ENCODE results near the gene IGSF21. TPM values are rescaled to one million over a fixed set of nuclear protein-coding genes. Genes with fewer than 3 reads are reported as not detected.

The IGSF21 gene
- polyA plus RNA-seq, 2 donors: 0.06 to 0.13 TPM

GRCh38 chr1:18290740-18291412, 183.3 kb downstream of the IGSF21 start:
- H3K4me3 ChIP-seq (ENCODE audit: low read depth in 1 of 2, low read length in 2 of 2): no peak overlapping the region
- no peaks in the 10 kb centered on the region for H3K36me3 ChIP-seq (ENCODE audit: control insufficient read depth in 2 of 2, insufficient read depth in 2 of 2, low read length in 1 of 2)
- H3K27me3 ChIP-seq (ENCODE audit: control insufficient read depth in 1 of 2, insufficient read depth in 2 of 2, low read length in 2 of 2): no peaks in the 10 kb centered on the region
- H3K9me3 ChIP-seq (ENCODE audit: control insufficient read depth in 2 of 2, insufficient read depth in 1 of 2, low read depth in 1 of 2, low read length in 1 of 2): no peaks in the 10 kb centered on the region
- WGBS, 2 donors: 56 to 57% methylated on average over 27 of the region's 27 CpGs
- no peak overlapping the region for H3K27ac ChIP-seq (ENCODE audit: low read depth in 2 of 2, low read length in 1 of 2)
- H3K4me1 ChIP-seq (ENCODE audit: control insufficient read depth in 2 of 2, insufficient read depth in 2 of 2, low read length in 1 of 2): no peaks in the 10 kb centered on the region

GRCh38 chr1:18292531-18292930, 184.9 kb downstream of the IGSF21 start:
- no peak overlapping the region for H3K27ac ChIP-seq (ENCODE audit: low read depth in 2 of 2, low read length in 1 of 2)
- H3K27me3 ChIP-seq (ENCODE audit: control insufficient read depth in 1 of 2, insufficient read depth in 2 of 2, low read length in 2 of 2): no peaks in the 10 kb centered on the region
- no peaks in the 10 kb centered on the region for H3K36me3 ChIP-seq (ENCODE audit: control insufficient read depth in 2 of 2, insufficient read depth in 2 of 2, low read length in 1 of 2)
- H3K4me3 ChIP-seq (ENCODE audit: low read depth in 1 of 2, low read length in 2 of 2): no peak overlapping the region
- 80 to 86% methylated on average over 7 of the region's 7 CpGs for WGBS, 2 donors
- H3K9me3 ChIP-seq (ENCODE audit: control insufficient read depth in 2 of 2, insufficient read depth in 1 of 2, low read depth in 1 of 2, low read length in 1 of 2): no peaks in the 10 kb centered on the region
- no peaks in the 10 kb centered on the region for H3K4me1 ChIP-seq (ENCODE audit: control insufficient read depth in 2 of 2, insufficient read depth in 2 of 2, low read length in 1 of 2)

GRCh38 chr1:18293291-18293690, 185.7 kb downstream of the IGSF21 start:
- Histone ChIP-seq H3K4me1 (ENCODE audit: control insufficient read depth in 2 of 2, insufficient read depth in 2 of 2, low read length in 1 of 2) (no peaks in the 10 kb centered on the region), H3K9me3 (ENCODE audit: control insufficient read depth in 2 of 2, insufficient read depth in 1 of 2, low read depth in 1 of 2, low read length in 1 of 2) (peaks cover 0 to 2% of the 10 kb centered on the region in 2 donors), H3K27me3 (ENCODE audit: control insufficient read depth in 1 of 2, insufficient read depth in 2 of 2, low read length in 2 of 2) (no peaks in the 10 kb centered on the region), H3K36me3 (ENCODE audit: control insufficient read depth in 2 of 2, insufficient read depth in 2 of 2, low read length in 1 of 2) (no peaks in the 10 kb centered on the region), H3K4me3 (ENCODE audit: low read depth in 1 of 2, low read length in 2 of 2) (no peak overlapping the region), H3K27ac (ENCODE audit: low read depth in 2 of 2, low read length in 1 of 2) (no peak overlapping the region)
- WGBS, 2 donors: 53 to 63% methylated on average over 6 of the region's 6 CpGs

GRCh38 chr1:18294437-18295176, 187.0 kb downstream of the IGSF21 start:
- WGBS, 2 donors: 32 to 33% methylated on average over 16 of the region's 16 CpGs
- no peaks in the 10 kb centered on the region for H3K27me3 ChIP-seq (ENCODE audit: control insufficient read depth in 1 of 2, insufficient read depth in 2 of 2, low read length in 2 of 2)

GRCh38 chr1:18297896-18298648, 190.5 kb downstream of the IGSF21 start:
- Histone ChIP-seq H3K4me3 (ENCODE audit: low read depth in 1 of 2, low read length in 2 of 2) (no peak overlapping the region), H3K27ac (ENCODE audit: low read depth in 2 of 2, low read length in 1 of 2) (no peak overlapping the region), H3K27me3 (ENCODE audit: control insufficient read depth in 1 of 2, insufficient read depth in 2 of 2, low read length in 2 of 2) (no peaks in the 10 kb centered on the region), H3K36me3 (ENCODE audit: control insufficient read depth in 2 of 2, insufficient read depth in 2 of 2, low read length in 1 of 2) (no peaks in the 10 kb centered on the region), H3K4me1 (ENCODE audit: control insufficient read depth in 2 of 2, insufficient read depth in 2 of 2, low read length in 1 of 2) (no peaks in the 10 kb centered on the region), H3K9me3 (ENCODE audit: control insufficient read depth in 2 of 2, insufficient read depth in 1 of 2, low read depth in 1 of 2, low read length in 1 of 2) (peaks cover 0 to 2% of the 10 kb centered on the region in 2 donors)
- 27 to 30% methylated on average over 11 of the region's 11 CpGs for WGBS, 2 donors

More at GRCh38 chr1:18294437-18295176, 187.0 kb downstream of the IGSF21 start:
- Histone ChIP-seq H3K9me3 (ENCODE audit: control insufficient read depth in 2 of 2, insufficient read depth in 1 of 2, low read depth in 1 of 2, low read length in 1 of 2) (peaks cover 0 to 2% of the 10 kb centered on the region in 2 donors), H3K4me3 (ENCODE audit: low read depth in 1 of 2, low read length in 2 of 2) (no peak overlapping the region), H3K27ac (ENCODE audit: low read depth in 2 of 2, low read length in 1 of 2) (no peak overlapping the region), H3K36me3 (ENCODE audit: control insufficient read depth in 2 of 2, insufficient read depth in 2 of 2, low read length in 1 of 2) (no peaks in the 10 kb centered on the region), H3K4me1 (ENCODE audit: control insufficient read depth in 2 of 2, insufficient read depth in 2 of 2, low read length in 1 of 2) (no peaks in the 10 kb centered on the region)

GRCh38 chr1:18299441-18300338, 192.1 kb downstream of the IGSF21 start:
- Histone ChIP-seq H3K27ac (ENCODE audit: low read depth in 2 of 2, low read length in 1 of 2) (no peak overlapping the region), H3K27me3 (ENCODE audit: control insufficient read depth in 1 of 2, insufficient read depth in 2 of 2, low read length in 2 of 2) (no peaks in the 10 kb centered on the region)

GRCh38 chr1:18300376-18300775, 192.8 kb downstream of the IGSF21 start:
- no peaks in the 10 kb centered on the region for H3K27me3 ChIP-seq (ENCODE audit: control insufficient read depth in 1 of 2, insufficient read depth in 2 of 2, low read length in 2 of 2)
- 76 to 86% methylated on average over 2 of the region's 2 CpGs for WGBS, 2 donors

More at GRCh38 chr1:18299441-18300338, 192.1 kb downstream of the IGSF21 start:
- Histone ChIP-seq H3K4me3 (ENCODE audit: low read depth in 1 of 2, low read length in 2 of 2) (no peak overlapping the region), H3K9me3 (ENCODE audit: control insufficient read depth in 2 of 2, insufficient read depth in 1 of 2, low read depth in 1 of 2, low read length in 1 of 2) (peaks cover 0 to 2% of the 10 kb centered on the region in 2 donors), H3K36me3 (ENCODE audit: control insufficient read depth in 2 of 2, insufficient read depth in 2 of 2, low read length in 1 of 2) (no peaks in the 10 kb centered on the region), H3K4me1 (ENCODE audit: control insufficient read depth in 2 of 2, insufficient read depth in 2 of 2, low read length in 1 of 2) (no peaks in the 10 kb centered on the region)
- 54 to 56% methylated on average over 7 of the region's 7 CpGs for WGBS, 2 donors

GRCh38 chr1:18302788-18303413, 195.3 kb downstream of the IGSF21 start:
- Histone ChIP-seq H3K4me3 (ENCODE audit: low read depth in 1 of 2, low read length in 2 of 2) (no peak overlapping the region), H3K27me3 (ENCODE audit: control insufficient read depth in 1 of 2, insufficient read depth in 2 of 2, low read length in 2 of 2) (no peaks in the 10 kb centered on the region), H3K27ac (ENCODE audit: low read depth in 2 of 2, low read length in 1 of 2) (no peak overlapping the region), H3K4me1 (ENCODE audit: control insufficient read depth in 2 of 2, insufficient read depth in 2 of 2, low read length in 1 of 2) (no peaks in the 10 kb centered on the region), H3K36me3 (ENCODE audit: control insufficient read depth in 2 of 2, insufficient read depth in 2 of 2, low read length in 1 of 2) (no peaks in the 10 kb centered on the region), H3K9me3 (ENCODE audit: control insufficient read depth in 2 of 2, insufficient read depth in 1 of 2, low read depth in 1 of 2, low read length in 1 of 2) (peaks cover 0 to 2% of the 10 kb centered on the region in 2 donors)
- WGBS, 2 donors: 45 to 50% methylated on average over 7 of the region's 7 CpGs

More at GRCh38 chr1:18300376-18300775, 192.8 kb downstream of the IGSF21 start:
- H3K36me3 ChIP-seq (ENCODE audit: control insufficient read depth in 2 of 2, insufficient read depth in 2 of 2, low read length in 1 of 2): no peaks in the 10 kb centered on the region
- H3K27ac ChIP-seq (ENCODE audit: low read depth in 2 of 2, low read length in 1 of 2): no peak overlapping the region
- peaks cover 0 to 2% of the 10 kb centered on the region in 2 donors for H3K9me3 ChIP-seq (ENCODE audit: control insufficient read depth in 2 of 2, insufficient read depth in 1 of 2, low read depth in 1 of 2, low read length in 1 of 2)
- H3K4me1 ChIP-seq (ENCODE audit: control insufficient read depth in 2 of 2, insufficient read depth in 2 of 2, low read length in 1 of 2): no peaks in the 10 kb centered on the region
- no peak overlapping the region for H3K4me3 ChIP-seq (ENCODE audit: low read depth in 1 of 2, low read length in 2 of 2)
